Body of pancreas (tissue), 4 donors: ENCODE results near the gene RABEP1.
A peak's percentile ranks its signal among the peaks of the same experiment; 100 is the strongest.

ENCODE experiments used
- POLR2A ChIP-seq, 3 donors: fragments of 450-650 bp; IDR thresholded peaks; one replicate each; pipeline ENCODE4 v1.6.1; 2016; ENCODE audit warnings: antibody characterized with exemption in 3 of 3, mild to moderate bottlenecking in 2 of 3
- TF ChIP-seq, protein P1 (sequence below), 7 experiments: fragments of 450-650 bp in 4 of 7; fragments of 200-600 bp in 3 of 7; sonication (generic) in 3 of 7; IDR thresholded peaks; one replicate each; pipeline ENCODE4 v1.5.1; 2016 to 2019; ENCODE audit warnings: antibody characterized with exemption in 7 of 7

DNA sequence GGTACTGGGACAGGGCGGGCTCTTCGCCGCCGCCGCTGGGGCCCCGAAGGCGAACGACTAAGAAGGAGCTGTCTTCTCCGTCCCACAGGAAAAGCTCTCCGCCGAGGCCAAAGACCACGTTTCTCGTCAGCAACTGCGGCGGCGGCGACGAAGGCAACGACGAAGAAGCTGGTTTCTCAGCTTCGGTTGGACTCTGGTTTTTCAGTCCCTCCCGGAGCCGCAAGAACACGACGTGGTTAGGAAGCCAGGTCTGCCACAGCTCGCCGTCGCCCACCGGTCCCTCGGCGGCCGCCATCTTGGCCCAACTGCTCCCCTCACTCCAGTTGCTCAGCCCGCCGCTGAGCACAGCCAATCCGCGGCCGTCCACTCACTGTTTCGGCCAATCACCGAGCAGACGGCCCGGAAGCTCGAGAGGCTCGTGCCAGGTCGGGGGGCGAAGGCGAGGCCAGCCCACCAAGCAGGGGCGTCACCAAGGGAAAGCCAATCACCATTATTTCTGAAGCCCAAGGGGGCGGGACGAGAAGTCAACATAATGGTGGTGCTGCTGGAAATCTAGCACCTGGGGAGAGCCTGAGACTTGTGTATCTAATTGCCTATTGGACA is 137.4 kb downstream of the RABEP1 start, which contains the start of gene NUP88:
- TF ChIP-seq, protein P1, sequence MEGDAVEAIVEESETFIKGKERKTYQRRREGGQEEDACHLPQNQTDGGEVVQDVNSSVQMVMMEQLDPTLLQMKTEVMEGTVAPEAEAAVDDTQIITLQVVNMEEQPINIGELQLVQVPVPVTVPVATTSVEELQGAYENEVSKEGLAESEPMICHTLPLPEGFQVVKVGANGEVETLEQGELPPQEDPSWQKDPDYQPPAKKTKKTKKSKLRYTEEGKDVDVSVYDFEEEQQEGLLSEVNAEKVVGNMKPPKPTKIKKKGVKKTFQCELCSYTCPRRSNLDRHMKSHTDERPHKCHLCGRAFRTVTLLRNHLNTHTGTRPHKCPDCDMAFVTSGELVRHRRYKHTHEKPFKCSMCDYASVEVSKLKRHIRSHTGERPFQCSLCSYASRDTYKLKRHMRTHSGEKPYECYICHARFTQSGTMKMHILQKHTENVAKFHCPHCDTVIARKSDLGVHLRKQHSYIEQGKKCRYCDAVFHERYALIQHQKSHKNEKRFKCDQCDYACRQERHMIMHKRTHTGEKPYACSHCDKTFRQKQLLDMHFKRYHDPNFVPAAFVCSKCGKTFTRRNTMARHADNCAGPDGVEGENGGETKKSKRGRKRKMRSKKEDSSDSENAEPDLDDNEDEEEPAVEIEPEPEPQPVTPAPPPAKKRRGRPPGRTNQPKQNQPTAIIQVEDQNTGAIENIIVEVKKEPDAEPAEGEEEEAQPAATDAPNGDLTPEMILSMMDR (IDR thresholded peaks at IDR 0.05) = no peak
- peak; percentile 74 to 92 (median 88) for TF ChIP-seq POLR2A (IDR thresholded peaks at IDR 0.05)
